Liver (tissue), 3 donors: ENCODE measurements around the gene OR10H3.

Experiments
- FOXA1 ChIP-seq: IDR thresholded peaks from 2 replicates; pipeline ENCODE4 v1.6.1; 2016; ENCODE audit warnings: antibody characterized with exemption
- FOXA2 ChIP-seq: IDR thresholded peaks from 2 replicates; pipeline ENCODE4 v1.6.1; 2016; ENCODE audit warnings: antibody characterized with exemption
- GABPA ChIP-seq, 2 donors: IDR thresholded peaks in 1 of 2; conservative IDR thresholded peaks in 1 of 2; 2 replicates each; pipeline ENCODE4 v1.6.1; 2016; ENCODE audit warnings: antibody characterized with exemption in 2 of 2, mild to moderate bottlenecking in 1 of 2, moderate library complexity in 1 of 2
- JUND ChIP-seq, 2 donors: IDR thresholded peaks; 2 replicates each; pipeline ENCODE4 v1.6.1; 2016; ENCODE audit warnings: antibody characterized with exemption in 2 of 2
- NR2F2 ChIP-seq: IDR thresholded peaks from 2 replicates; pipeline ENCODE4 v1.6.1; 2016; ENCODE audit warnings: antibody characterized with exemption
- RAD21 ChIP-seq, 2 donors: IDR thresholded peaks; 2 replicates each; pipeline ENCODE4 v1.6.1; 2016; ENCODE audit warnings: antibody characterized with exemption in 2 of 2, mild to moderate bottlenecking in 2 of 2
- TAF1 ChIP-seq: conservative IDR thresholded peaks from 2 replicates; pipeline ENCODE4 v1.6.1; 2016; ENCODE audit warnings: antibody characterized with exemption, mild to moderate bottlenecking
- YY1 ChIP-seq: IDR thresholded peaks from 2 replicates; pipeline ENCODE4 v1.6.1; 2016; ENCODE audit warnings: antibody characterized with exemption, mild to moderate bottlenecking
- TF ChIP-seq, protein P1 (sequence below): IDR thresholded peaks from 2 replicates; pipeline ENCODE4 v1.6.1; 2016; ENCODE audit warnings: antibody characterized with exemption
- TF ChIP-seq, protein P2 (sequence below): fragments of 150-350 bp; IDR thresholded peaks from 2 replicates; pipeline ENCODE4 v1.5.1; 2017; ENCODE audit warnings: improper control_type of control experiment, low read depth, low read length; ENCODE audit not compliant: missing input control
- TF ChIP-seq, protein P3 (sequence below): IDR thresholded peaks from 2 replicates; pipeline ENCODE4 v1.6.1; 2016; ENCODE audit warnings: antibody characterized with exemption, mild to moderate bottlenecking
- TF ChIP-seq, protein P4 (sequence below): IDR thresholded peaks from 2 replicates; pipeline ENCODE4 v1.6.1; 2016; ENCODE audit warnings: antibody characterized with exemption
- donor health status: healthy.
- donor health status: healthy.

DNA sequence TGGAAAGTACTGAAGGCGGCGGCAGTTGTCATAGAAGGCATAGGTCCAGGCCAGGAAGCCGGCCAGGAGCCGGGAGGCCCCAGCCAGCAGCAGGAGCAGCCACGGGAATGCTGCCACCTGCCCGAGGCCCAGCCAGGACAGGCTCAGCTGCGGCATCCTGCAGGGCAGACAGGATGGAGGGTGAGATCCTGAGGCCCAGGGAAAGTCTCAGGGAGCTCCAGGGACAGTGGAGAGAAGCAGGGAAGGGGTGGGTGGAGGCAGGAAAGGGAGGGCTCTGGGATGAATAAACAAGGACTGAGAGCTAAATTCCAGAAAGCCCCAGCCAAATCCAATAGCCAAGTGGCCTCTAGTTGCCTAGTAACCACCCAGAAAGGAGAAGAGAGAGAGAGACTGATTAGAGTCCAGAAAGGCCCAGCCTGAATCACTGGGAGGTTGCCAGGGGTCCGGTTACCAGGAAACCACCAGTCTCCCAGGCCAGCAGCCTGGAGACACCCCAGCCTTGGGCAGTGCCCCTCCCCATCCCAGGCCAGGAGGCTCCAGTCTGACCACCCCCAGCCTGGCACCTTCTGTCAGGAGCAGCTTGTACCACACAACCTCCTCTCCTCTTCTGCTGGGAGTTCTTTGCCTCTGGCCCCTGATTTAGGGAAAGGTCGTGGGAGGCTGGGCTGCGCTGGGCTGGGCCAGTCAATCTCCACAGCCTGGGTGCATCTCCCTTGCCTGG is 42.1 kb downstream of the OR10H3 start:
- TF ChIP-seq, protein P1, sequence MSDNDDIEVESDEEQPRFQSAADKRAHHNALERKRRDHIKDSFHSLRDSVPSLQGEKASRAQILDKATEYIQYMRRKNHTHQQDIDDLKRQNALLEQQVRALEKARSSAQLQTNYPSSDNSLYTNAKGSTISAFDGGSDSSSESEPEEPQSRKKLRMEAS = no peak
- TF ChIP-seq FOXA2 = no peak
- TF ChIP-seq, protein P2, sequence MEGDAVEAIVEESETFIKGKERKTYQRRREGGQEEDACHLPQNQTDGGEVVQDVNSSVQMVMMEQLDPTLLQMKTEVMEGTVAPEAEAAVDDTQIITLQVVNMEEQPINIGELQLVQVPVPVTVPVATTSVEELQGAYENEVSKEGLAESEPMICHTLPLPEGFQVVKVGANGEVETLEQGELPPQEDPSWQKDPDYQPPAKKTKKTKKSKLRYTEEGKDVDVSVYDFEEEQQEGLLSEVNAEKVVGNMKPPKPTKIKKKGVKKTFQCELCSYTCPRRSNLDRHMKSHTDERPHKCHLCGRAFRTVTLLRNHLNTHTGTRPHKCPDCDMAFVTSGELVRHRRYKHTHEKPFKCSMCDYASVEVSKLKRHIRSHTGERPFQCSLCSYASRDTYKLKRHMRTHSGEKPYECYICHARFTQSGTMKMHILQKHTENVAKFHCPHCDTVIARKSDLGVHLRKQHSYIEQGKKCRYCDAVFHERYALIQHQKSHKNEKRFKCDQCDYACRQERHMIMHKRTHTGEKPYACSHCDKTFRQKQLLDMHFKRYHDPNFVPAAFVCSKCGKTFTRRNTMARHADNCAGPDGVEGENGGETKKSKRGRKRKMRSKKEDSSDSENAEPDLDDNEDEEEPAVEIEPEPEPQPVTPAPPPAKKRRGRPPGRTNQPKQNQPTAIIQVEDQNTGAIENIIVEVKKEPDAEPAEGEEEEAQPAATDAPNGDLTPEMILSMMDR = no peak
- no peak for TF ChIP-seq JUND (IDR thresholded peaks at IDR 0.05)
- TF ChIP-seq NR2F2 = peak; percentile 34
- TF ChIP-seq, protein P3, sequence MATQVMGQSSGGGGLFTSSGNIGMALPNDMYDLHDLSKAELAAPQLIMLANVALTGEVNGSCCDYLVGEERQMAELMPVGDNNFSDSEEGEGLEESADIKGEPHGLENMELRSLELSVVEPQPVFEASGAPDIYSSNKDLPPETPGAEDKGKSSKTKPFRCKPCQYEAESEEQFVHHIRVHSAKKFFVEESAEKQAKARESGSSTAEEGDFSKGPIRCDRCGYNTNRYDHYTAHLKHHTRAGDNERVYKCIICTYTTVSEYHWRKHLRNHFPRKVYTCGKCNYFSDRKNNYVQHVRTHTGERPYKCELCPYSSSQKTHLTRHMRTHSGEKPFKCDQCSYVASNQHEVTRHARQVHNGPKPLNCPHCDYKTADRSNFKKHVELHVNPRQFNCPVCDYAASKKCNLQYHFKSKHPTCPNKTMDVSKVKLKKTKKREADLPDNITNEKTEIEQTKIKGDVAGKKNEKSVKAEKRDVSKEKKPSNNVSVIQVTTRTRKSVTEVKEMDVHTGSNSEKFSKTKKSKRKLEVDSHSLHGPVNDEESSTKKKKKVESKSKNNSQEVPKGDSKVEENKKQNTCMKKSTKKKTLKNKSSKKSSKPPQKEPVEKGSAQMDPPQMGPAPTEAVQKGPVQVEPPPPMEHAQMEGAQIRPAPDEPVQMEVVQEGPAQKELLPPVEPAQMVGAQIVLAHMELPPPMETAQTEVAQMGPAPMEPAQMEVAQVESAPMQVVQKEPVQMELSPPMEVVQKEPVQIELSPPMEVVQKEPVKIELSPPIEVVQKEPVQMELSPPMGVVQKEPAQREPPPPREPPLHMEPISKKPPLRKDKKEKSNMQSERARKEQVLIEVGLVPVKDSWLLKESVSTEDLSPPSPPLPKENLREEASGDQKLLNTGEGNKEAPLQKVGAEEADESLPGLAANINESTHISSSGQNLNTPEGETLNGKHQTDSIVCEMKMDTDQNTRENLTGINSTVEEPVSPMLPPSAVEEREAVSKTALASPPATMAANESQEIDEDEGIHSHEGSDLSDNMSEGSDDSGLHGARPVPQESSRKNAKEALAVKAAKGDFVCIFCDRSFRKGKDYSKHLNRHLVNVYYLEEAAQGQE = no peak
- peak in 1 of 2 donors; percentile 42 for TF ChIP-seq RAD21 (IDR thresholded peaks at IDR 0.05)
- TF ChIP-seq FOXA1 = no peak
- TF ChIP-seq, protein P4, sequence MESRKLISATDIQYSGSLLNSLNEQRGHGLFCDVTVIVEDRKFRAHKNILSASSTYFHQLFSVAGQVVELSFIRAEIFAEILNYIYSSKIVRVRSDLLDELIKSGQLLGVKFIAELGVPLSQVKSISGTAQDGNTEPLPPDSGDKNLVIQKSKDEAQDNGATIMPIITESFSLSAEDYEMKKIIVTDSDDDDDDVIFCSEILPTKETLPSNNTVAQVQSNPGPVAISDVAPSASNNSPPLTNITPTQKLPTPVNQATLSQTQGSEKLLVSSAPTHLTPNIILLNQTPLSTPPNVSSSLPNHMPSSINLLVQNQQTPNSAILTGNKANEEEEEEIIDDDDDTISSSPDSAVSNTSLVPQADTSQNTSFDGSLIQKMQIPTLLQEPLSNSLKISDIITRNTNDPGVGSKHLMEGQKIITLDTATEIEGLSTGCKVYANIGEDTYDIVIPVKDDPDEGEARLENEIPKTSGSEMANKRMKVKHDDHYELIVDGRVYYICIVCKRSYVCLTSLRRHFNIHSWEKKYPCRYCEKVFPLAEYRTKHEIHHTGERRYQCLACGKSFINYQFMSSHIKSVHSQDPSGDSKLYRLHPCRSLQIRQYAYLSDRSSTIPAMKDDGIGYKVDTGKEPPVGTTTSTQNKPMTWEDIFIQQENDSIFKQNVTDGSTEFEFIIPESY = no peak
- no peak for TF ChIP-seq TAF1
- TF ChIP-seq YY1 = no peak
- TF ChIP-seq GABPA (IDR thresholded peaks at IDR 0.05 in 1 of 2, conservative IDR thresholded peaks at IDR 0.05 in 1 of 2) = no peak
